Thymus (tissue), 11 donors: ENCODE measurements around the gene HTATSF1. TPM values are rescaled to one million over a fixed set of nuclear protein-coding genes. Genes with fewer than 3 reads are reported as not detected.

Experiments
- DNase-seq, 9 donors: peaks; one replicate each; pipeline ENCODE4 v3.0.0-alpha.2; 2013; ENCODE audit warnings: low spot score in 9 of 9, low read depth in 6 of 9, missing footprints in 1 of 9
- H3K27ac ChIP-seq, 2 donors: one replicate each; pipeline ENCODE4 v1.5.1; 2013; ENCODE audit warnings: control low read depth in 1 of 2, low read depth in 1 of 2, low read length in 1 of 2, mild to moderate bottlenecking in 1 of 2, moderate library complexity in 1 of 2
- H3K27me3 ChIP-seq, 2 donors: one replicate each; pipeline ENCODE4 v1.5.1; 2013; ENCODE audit warnings: low read length in 1 of 2; ENCODE audit not compliant: control insufficient read depth in 2 of 2, insufficient read depth in 1 of 2
- H3K36me3 ChIP-seq, 2 donors: one replicate each; pipeline ENCODE4 v1.5.1; 2013; ENCODE audit warnings: low read length in 1 of 2, mild to moderate bottlenecking in 1 of 2, moderate library complexity in 1 of 2; ENCODE audit not compliant: control insufficient read depth in 2 of 2, insufficient read depth in 2 of 2
- H3K4me1 ChIP-seq, 2 donors: one replicate each; pipeline ENCODE4 v1.5.1; 2013; ENCODE audit warnings: low read length in 2 of 2; ENCODE audit not compliant: control insufficient read depth in 2 of 2, insufficient read depth in 2 of 2
- H3K4me3 ChIP-seq, 2 donors: one replicate each; pipeline ENCODE4 v1.5.1; 2013; ENCODE audit warnings: low read length in 2 of 2, control low read depth in 1 of 2, mild to moderate bottlenecking in 1 of 2
- H3K9me3 ChIP-seq, 2 donors: one replicate each; pipeline ENCODE4 v1.5.1; 2013; ENCODE audit warnings: low read length in 1 of 2, mild to moderate bottlenecking in 1 of 2; ENCODE audit not compliant: control insufficient read depth in 2 of 2, insufficient read depth in 1 of 2
- WGBS: extraction: QIAGEN DNeasy Blood & Tissue Kit; methylation state at CpG from one replicate; pipeline ENCODE4 v1.1.7; 2013; 5-methylcytosine and 5-hydroxymethylcytosine counted together
- polyA plus RNA-seq: library from polyadenylated mRNA; stranded (reverse); fragments of 200-250 nt; gene quantifications from one replicate; pipeline ENCODE4 v1.2.3, GENCODE V29; 2013
- total RNA-seq: library from RNA; stranded (reverse); fragments of 120-200 nt; gene quantifications from one replicate; pipeline ENCODE4 v1.2.4, GENCODE V29; 2013
- donor health status: healthy.

The HTATSF1 gene
- total and polyA plus RNA-seq, 2 donors: 36.5 to 48.7 TPM

- no peak overlapping the region for H3K27ac ChIP-seq
- H3K4me3 ChIP-seq: no peak overlapping the region
- 94% methylated on average over 5 of the region's 5 CpGs for WGBS
- no peaks in the 10 kb centered on the region for H3K9me3 ChIP-seq
- H3K36me3 ChIP-seq: no peaks in the 10 kb centered on the region
- DNase-seq: no peak
- H3K27me3 ChIP-seq: no peaks in the 10 kb centered on the region
- no peaks in the 10 kb centered on the region for H3K4me1 ChIP-seq
Measured at GRCh38 chrX:136457303-136457917, 40.0 kb upstream of the HTATSF1 start.

GRCh38 chrX:136464589-136464988 lies 32.8 kb upstream of the HTATSF1 start:
- WGBS: 96% methylated on average over 3 of the region's 3 CpGs
- no peaks in the 10 kb centered on the region for H3K4me1 ChIP-seq
- H3K27ac ChIP-seq: no peak overlapping the region
- no peaks in the 10 kb centered on the region for H3K27me3 ChIP-seq
- no peak overlapping the region for H3K4me3 ChIP-seq
- H3K36me3 ChIP-seq: no peaks in the 10 kb centered on the region
- DNase-seq: no peak
- H3K9me3 ChIP-seq: no peaks in the 10 kb centered on the region

GRCh38 chrX:136467303-136467702 lies 30.1 kb upstream of the HTATSF1 start:
- Histone ChIP-seq H3K4me3 (no peak overlapping the region), H3K9me3 (no peaks in the 10 kb centered on the region), H3K4me1 (no peaks in the 10 kb centered on the region), H3K36me3 (no peaks in the 10 kb centered on the region), H3K27me3 (no peaks in the 10 kb centered on the region), H3K27ac (no peak overlapping the region)
- WGBS: 93% methylated on average over 3 of the region's 3 CpGs
- DNase-seq: no peak

GRCh38 chrX:136468391-136469103 lies 28.8 kb upstream of the HTATSF1 start:
- H3K4me3 ChIP-seq: no peak overlapping the region
- H3K27me3 ChIP-seq: no peaks in the 10 kb centered on the region
- no peak overlapping the region for H3K27ac ChIP-seq
- H3K9me3 ChIP-seq: no peaks in the 10 kb centered on the region
- WGBS: 100% methylated on average over 2 of the region's 2 CpGs
- DNase-seq: no peak
- no peaks in the 10 kb centered on the region for H3K36me3 ChIP-seq
- H3K4me1 ChIP-seq: no peaks in the 10 kb centered on the region

GRCh38 chrX:136473663-136474062 lies 23.7 kb upstream of the HTATSF1 start:
- 86% methylated on average over 4 of the region's 4 CpGs for WGBS
- no peaks in the 10 kb centered on the region for H3K4me1 ChIP-seq
- no peak for DNase-seq
- no peaks in the 10 kb centered on the region for H3K36me3 ChIP-seq
- no peak overlapping the region for H3K27ac ChIP-seq
- H3K27me3 ChIP-seq: no peaks in the 10 kb centered on the region
- no peak overlapping the region for H3K4me3 ChIP-seq
- H3K9me3 ChIP-seq: no peaks in the 10 kb centered on the region

GRCh38 chrX:136475236-136475635 lies 22.2 kb upstream of the HTATSF1 start:
- H3K4me1 ChIP-seq: no peaks in the 10 kb centered on the region
- H3K4me3 ChIP-seq: no peak overlapping the region
- no peaks in the 10 kb centered on the region for H3K9me3 ChIP-seq
- 92% methylated on average over 3 of the region's 3 CpGs for WGBS
- no peaks in the 10 kb centered on the region for H3K36me3 ChIP-seq
- DNase-seq: no peak
- no peak overlapping the region for H3K27ac ChIP-seq
- H3K27me3 ChIP-seq: no peaks in the 10 kb centered on the region

- H3K4me1 ChIP-seq: no peaks in the 10 kb centered on the region
- no peak overlapping the region for H3K4me3 ChIP-seq
- no peak for DNase-seq
- no peaks in the 10 kb centered on the region for H3K27me3 ChIP-seq
- H3K9me3 ChIP-seq: no peaks in the 10 kb centered on the region
- no peaks in the 10 kb centered on the region for H3K36me3 ChIP-seq
- WGBS: 95% methylated on average over 2 of the region's 2 CpGs
- no peak overlapping the region for H3K27ac ChIP-seq
Measured at GRCh38 chrX:136476501-136476900, 20.9 kb upstream of the HTATSF1 start.

GRCh38 chrX:136477026-136477425 lies 20.4 kb upstream of the HTATSF1 start:
- no peak for DNase-seq
- 90% methylated on average over 2 of the region's 2 CpGs for WGBS
- Histone ChIP-seq H3K27me3 (no peaks in the 10 kb centered on the region), H3K27ac (no peak overlapping the region), H3K4me1 (no peaks in the 10 kb centered on the region), H3K36me3 (no peaks in the 10 kb centered on the region), H3K9me3 (no peaks in the 10 kb centered on the region), H3K4me3 (no peak overlapping the region)

GRCh38 chrX:136480383-136480782 lies 17.0 kb upstream of the HTATSF1 start:
- Histone ChIP-seq H3K27me3 (no peaks in the 10 kb centered on the region), H3K27ac (no peak overlapping the region), H3K4me1 (no peaks in the 10 kb centered on the region), H3K9me3 (no peaks in the 10 kb centered on the region), H3K4me3 (no peak overlapping the region), H3K36me3 (no peaks in the 10 kb centered on the region)
- DNase-seq: no peak
- 94% methylated on average over 4 of the region's 4 CpGs for WGBS
